GM04504 (cell line): Measurements from ENCODE around the gene GUCY2F.

Experiments used
- DNase-seq: peaks from one replicate; pipeline ENCODE4 v3.0.0-alpha.2; 2012; ENCODE audit warnings: low read depth

The GUCY2F gene

DNA sequence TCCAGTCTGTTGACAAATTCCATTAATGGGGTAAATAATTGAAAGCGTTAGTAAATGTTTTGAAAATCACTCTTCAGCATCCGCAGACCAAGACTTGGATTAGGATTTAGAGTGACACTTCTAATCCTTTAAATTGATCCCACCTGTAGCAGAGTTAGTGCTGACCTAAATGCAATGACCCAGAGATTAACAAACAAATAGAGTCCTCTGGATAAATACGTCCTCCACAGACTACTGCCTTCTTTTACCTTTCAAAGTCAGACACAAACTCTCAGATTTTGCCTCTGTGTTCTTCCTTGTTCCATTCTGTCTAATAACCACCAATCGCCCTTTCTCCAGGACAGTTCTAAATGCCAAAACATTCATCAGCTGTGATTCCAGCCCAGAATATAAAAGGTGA lies at the start of gene GUCY2F:
Gene GUCY2F (minus strand): TSS at position 101 of the 400 bp plus-strand sequence. CDS start 6,150 bp downstream, outside the sequence.
- no peak for DNase-seq

- DNase-seq = no peak
These were observed 37.1 kb upstream of the GUCY2F start for GRCh38 chrX:109519001-109519400.

GRCh38 chrX:109511113-109511512 lies 29.2 kb upstream of the GUCY2F start:
- no peak for DNase-seq

DNA sequence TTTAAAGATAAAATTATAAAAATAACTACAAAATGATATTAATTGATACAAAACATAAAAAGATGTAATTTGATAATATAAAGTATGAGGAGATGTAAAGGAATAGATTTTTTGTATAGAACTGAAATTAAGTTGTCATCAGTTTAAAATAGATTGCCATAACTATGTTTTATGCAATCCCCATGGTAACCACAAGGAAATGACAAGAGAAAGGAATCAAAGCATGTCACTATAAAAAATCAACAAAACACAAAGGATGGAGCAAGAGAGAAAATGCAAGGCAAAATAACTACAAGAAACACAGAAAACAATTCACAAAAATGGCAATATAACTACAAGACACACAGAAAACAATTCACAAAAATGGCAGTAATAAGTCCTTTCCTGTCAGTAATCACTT lies 27.0 kb upstream of the GUCY2F start:
- DNase-seq = no peak

GRCh38 chrX:109501176-109501575 lies 19.3 kb upstream of the GUCY2F start:
- no peak for DNase-seq

GRCh38 chrX:109498434-109498833 lies 16.5 kb upstream of the GUCY2F start:
- DNase-seq = no peak

DNA sequence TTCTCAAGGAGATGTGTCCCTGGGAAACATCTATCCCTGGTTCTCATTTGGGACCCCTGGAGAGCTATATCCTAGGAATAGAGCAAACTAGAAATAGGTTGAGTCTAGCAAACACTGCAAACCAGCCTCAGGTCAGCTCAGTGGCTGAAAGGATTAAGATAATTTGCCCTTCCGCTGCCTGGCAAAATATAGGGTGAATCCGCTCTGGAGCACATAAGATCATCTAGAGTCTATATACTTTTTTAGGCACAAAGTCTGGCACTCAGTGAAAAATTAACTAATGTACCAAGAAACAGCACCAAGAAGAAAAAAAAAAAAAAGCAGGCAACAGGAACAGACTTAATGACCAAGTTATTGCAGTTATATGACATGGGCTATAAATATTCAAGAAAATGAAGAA lies 7.3 kb upstream of the GUCY2F start:
- DNase-seq = no peak

GRCh38 chrX:109487640-109488039 lies 5.8 kb upstream of the GUCY2F start:
- DNase-seq = no peak

- peak; percentile 42 for DNase-seq
These were observed 3.8 kb upstream of the GUCY2F start for GRCh38 chrX:109485470-109486340.

GRCh38 chrX:109484886-109485285 lies 3.0 kb upstream of the GUCY2F start:
- no peak for DNase-seq

GRCh38 chrX:109475174-109475891 lies 6.6 kb downstream of the GUCY2F start:
- peak; percentile 12 for DNase-seq

- no peak for DNase-seq
These were observed 8.7 kb downstream of the GUCY2F start for GRCh38 chrX:109472939-109473735.

DNA sequence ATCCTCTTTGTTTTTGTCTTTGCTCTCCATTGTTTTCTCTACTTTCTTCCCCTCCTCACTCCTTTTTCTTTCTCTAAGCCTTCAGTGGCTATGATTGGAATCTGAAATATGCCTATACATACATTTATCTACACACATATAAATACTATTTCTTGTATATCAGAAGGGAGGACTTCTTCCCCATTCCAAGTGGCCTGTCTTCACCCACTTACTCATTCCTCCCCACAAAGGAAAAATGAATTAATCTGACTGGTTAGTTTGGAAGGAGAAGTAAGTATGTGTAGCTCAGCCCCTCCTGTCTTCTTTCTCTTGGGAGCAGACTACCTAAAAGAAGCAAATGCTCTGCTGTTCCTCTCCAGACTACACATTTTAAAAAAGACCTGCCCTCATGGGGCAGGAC lies 17.7 kb downstream of the GUCY2F start:
- DNase-seq = no peak

DNA sequence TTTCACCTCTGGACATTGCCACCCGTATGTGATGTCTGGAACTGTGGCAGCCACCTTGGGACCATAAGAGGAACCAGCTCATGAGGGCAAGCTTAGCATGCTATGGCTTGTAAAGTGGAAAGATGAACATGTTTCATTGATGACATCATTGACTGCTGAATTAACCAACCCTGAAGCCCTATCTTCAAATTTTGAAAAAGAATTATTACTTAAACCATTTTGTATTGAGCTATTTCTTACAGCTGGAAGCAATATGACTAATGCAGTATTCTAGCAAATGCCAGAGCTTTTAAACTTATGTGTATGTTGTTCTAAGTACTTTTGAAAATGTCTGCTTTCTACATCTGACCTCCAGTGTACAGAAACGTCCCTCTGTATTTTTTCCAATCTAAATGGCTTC lies 18.1 kb downstream of the GUCY2F start:
- no peak for DNase-seq

GRCh38 chrX:109448282-109448938 lies 33.5 kb downstream of the GUCY2F start:
- DNase-seq = no peak

- no peak for DNase-seq
These were observed 40.6 kb downstream of the GUCY2F start for GRCh38 chrX:109441266-109441665.

DNA sequence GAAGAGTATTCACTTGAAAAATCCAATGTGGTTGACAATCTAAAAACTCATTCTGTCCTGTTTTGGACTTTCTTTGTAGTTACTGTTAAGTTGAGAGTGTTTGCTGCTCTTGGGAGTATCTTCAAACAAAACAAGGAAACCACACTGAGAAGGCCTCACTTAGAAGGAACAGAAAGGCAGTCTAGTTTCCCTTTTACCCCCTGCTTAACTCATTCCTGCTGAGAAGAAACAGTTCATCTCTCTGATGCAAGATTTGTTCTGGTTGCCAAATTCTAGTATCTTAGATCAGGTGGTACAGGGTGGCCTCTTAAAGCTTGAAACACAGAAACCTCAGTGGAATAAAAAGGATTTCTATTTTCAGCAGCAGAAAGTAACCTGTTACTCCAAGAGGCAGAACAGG lies 41.4 kb downstream of the GUCY2F start:
- DNase-seq = no peak

- DNase-seq = no peak
These were observed 72.7 kb downstream of the GUCY2F start for GRCh38 chrX:109409181-109409580.

DNA sequence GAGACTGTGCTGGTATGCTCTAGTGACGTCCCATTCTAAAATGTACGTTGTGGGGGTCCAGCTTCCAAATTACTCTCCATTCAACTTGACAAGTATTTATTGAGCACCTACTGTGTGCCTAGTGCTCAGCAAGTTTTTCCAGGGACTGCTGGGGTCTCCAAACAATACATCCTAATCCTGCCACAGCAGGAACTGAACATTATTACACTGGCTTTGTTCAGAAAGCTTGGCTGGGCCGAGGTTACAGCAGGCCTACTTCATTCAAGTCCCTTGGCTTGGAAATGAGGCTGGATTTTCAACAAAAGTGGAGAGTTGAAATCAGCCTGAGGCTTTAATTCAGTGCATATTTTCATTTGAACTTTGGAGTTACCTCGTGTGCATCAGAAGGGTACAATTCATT lies 78.0 kb downstream of the GUCY2F start:
- no peak for DNase-seq

DNA sequence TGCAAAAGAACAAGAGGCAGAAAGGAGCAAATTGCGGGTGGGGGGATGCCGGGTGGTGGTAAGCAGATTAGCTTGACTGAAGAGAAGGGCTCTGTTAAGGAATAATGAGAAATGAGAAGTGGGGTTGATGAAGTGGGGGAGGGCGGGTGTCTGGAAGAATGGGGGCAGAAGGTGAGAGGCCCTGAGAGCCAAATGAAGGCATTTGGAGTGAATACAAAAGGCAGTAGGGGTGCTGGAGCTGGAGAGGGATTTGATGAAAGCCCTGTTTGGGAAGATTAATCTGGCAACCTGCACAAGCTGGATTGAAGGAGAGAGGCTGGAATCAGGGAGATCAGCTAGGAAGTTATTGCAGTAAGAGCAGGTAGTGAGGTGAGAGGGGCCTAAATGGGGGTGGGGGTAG lies 82.1 kb downstream of the GUCY2F start:
- DNase-seq = no peak

- no peak for DNase-seq
These were observed 83.1 kb downstream of the GUCY2F start for GRCh38 chrX:109398833-109399232.

DNA sequence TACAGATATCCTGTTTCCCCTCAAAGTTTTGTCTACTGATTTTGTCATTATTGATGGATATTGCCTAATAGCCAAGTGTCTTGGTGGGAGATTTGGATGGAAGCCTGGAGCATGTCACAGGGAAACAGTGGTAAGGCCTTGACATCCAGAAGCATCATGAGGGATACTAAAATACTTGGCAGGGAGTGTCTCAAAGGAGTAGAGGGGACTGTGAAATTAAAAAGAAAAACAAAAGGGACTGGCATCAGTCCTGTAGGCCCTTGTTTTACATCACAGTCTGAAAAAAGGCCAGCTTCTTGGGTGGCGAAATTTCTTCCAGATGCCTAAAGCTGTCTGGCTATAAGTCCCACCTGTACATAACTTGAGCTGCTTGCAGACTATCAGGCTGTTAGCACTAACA lies 83.8 kb downstream of the GUCY2F start:
- DNase-seq = no peak
